ENCODE data around the gene ACSM6. TPM values are rescaled to one million over a fixed set of nuclear protein-coding genes. Genes with fewer than 3 reads are reported as not detected.

ACSM6 gene
- polyA plus RNA-seq, 1 donor (not counting 4 experiments of a cell fraction or from before 2014, with no cell fraction given), result not detected

DNA sequence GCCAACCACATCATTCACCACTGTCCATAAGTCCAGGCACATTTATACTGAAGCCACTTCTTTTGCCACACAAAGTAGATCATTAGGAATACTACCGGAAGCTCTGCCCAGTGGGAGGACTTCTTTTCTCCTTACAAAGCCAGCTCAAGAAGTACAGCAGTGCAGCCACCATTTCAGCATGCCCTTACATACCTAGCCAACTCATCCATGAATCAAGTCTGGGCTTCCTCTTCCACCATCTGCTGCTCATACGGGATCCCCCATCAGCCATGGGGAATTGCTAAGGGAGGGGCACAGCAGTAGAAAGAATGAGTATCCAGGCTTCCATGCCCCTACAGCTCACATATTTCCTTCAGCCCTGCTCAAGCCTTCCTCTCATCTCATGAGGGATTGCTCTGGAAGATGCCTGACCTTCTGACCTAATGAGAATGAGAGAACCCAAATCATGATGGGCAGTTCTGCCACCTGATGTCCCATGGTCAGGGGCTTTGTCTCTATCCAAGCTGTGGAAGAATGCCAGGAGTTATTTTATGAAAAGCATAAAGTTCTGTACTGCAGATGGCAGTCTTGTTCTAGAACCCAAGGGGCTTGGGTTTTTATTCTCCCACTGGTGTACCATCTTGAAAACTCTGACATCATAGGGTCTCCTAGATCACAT, 39.5 kb downstream of the ACSM6 start:
- Histone ChIP-seq H3K4me2 (ENCODE audit: control insufficient read depth, extremely low read depth, insufficient read depth, low read depth, low read length) (no peak overlapping the region), H3K9me3 (ENCODE audit: control insufficient read depth, low read depth, low read length) (no peaks in the 10 kb centered on the region), H3K36me3 (ENCODE audit: control insufficient read depth in 2 of 2, extremely low read depth in 1 of 2, insufficient read depth in 2 of 2, low read length in 2 of 2) (peaks cover 21 to 23% of the 10 kb centered on the region in 2 experiments), H3K4me1 (ENCODE audit: control insufficient read depth, extremely low read depth, insufficient read depth, low read length) (peaks cover 32% of the 10 kb centered on the region), H2AFZ (ENCODE audit: control insufficient read depth, low read length) (no peak overlapping the region), H3K79me2 (ENCODE audit: control insufficient read depth, insufficient read depth, low read length) (no peaks in the 10 kb centered on the region), H3K27me3 (ENCODE audit: control insufficient read depth, extremely low read depth, insufficient read depth, low read length) (no peaks in the 10 kb centered on the region), H3K9me1 (ENCODE audit: control insufficient read depth, extremely low read depth, insufficient read depth, low read length) (no peaks in the 10 kb centered on the region), H3K27ac (ENCODE audit: control insufficient read depth, insufficient read depth, low read length) (no peak overlapping the region), H3K4me3 (ENCODE audit: control insufficient read depth in 2 of 3, extremely low read depth in 1 of 3, insufficient read depth in 2 of 3, low read depth in 1 of 3, low read length in 3 of 3) (no peak overlapping the region), H3K9ac (ENCODE audit: control insufficient read depth, extremely low read depth, insufficient read depth, low read length) (no peak overlapping the region), H4K20me1 (ENCODE audit: control insufficient read depth, extremely low read depth, insufficient read depth, low read length) (no peaks in the 10 kb centered on the region)
- TF ChIP-seq, protein P1, sequence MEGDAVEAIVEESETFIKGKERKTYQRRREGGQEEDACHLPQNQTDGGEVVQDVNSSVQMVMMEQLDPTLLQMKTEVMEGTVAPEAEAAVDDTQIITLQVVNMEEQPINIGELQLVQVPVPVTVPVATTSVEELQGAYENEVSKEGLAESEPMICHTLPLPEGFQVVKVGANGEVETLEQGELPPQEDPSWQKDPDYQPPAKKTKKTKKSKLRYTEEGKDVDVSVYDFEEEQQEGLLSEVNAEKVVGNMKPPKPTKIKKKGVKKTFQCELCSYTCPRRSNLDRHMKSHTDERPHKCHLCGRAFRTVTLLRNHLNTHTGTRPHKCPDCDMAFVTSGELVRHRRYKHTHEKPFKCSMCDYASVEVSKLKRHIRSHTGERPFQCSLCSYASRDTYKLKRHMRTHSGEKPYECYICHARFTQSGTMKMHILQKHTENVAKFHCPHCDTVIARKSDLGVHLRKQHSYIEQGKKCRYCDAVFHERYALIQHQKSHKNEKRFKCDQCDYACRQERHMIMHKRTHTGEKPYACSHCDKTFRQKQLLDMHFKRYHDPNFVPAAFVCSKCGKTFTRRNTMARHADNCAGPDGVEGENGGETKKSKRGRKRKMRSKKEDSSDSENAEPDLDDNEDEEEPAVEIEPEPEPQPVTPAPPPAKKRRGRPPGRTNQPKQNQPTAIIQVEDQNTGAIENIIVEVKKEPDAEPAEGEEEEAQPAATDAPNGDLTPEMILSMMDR (optimal IDR thresholded peaks at IDR 0.05 in 1 of 3, IDR thresholded peaks at IDR 0.05 in 1 of 3, conservative IDR thresholded peaks at IDR 0.05 in 1 of 3; ENCODE audit: extremely low read depth in 1 of 3, insufficient read depth in 2 of 3, low read length in 3 of 3), result no peak
- no peak for TF ChIP-seq EZH2 (IDR thresholded peaks at IDR 0.05; ENCODE audit: low read length)
- no peak for FAIRE-seq
- DNase-seq (ENCODE audit: low read depth, low spot score), result no peak
- dilution Hi-C loops (cut with MboI; ENCODE audit: extremely low pct_ligation_motif_present, low sequenced_read_pairs), result no loop called here

DNA sequence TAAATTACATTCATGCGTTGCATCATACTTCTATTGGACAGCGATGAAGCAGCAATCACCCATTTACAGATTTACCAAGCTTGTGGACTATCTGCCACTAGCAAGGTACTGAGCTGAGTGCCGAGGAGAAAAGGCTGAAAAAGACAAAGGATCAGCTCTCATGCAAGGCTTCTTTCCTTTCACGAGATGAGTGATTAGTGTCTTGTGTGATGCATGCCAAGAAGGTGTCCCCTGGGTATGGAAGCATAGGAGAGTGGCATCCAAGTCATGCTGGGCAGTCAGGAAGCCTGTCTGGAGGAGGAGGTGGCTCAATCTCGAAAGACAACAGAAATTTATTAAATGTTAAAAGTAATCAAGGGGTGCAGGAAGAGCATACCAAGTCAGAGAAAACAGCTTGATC, 40.9 kb downstream of the ACSM6 start:
- H3K36me3 ChIP-seq (ENCODE audit: control insufficient read depth in 2 of 2, extremely low read depth in 1 of 2, insufficient read depth in 2 of 2, low read length in 2 of 2), result peaks cover 23 to 24% of the 10 kb centered on the region in 2 experiments
- peaks cover 2% of the 10 kb centered on the region for H3K79me2 ChIP-seq (ENCODE audit: control insufficient read depth, insufficient read depth, low read length)
- H3K27ac ChIP-seq (ENCODE audit: control insufficient read depth, insufficient read depth, low read length), result no peak overlapping the region
- no peak overlapping the region for H3K4me2 ChIP-seq (ENCODE audit: control insufficient read depth, extremely low read depth, insufficient read depth, low read depth, low read length)
- no peaks in the 10 kb centered on the region for H3K27me3 ChIP-seq (ENCODE audit: control insufficient read depth, extremely low read depth, insufficient read depth, low read length)
- no peaks in the 10 kb centered on the region for H4K20me1 ChIP-seq (ENCODE audit: control insufficient read depth, extremely low read depth, insufficient read depth, low read length)
- H3K4me3 ChIP-seq (ENCODE audit: control insufficient read depth in 2 of 3, extremely low read depth in 1 of 3, insufficient read depth in 2 of 3, low read depth in 1 of 3, low read length in 3 of 3), result no peak overlapping the region
- H2AFZ ChIP-seq (ENCODE audit: control insufficient read depth, low read length), result no peak overlapping the region
- dilution Hi-C loops (cut with MboI; ENCODE audit: extremely low pct_ligation_motif_present, low sequenced_read_pairs), result no loop called here
- no peaks in the 10 kb centered on the region for H3K9me1 ChIP-seq (ENCODE audit: control insufficient read depth, extremely low read depth, insufficient read depth, low read length)
- TF ChIP-seq, protein P1 (optimal IDR thresholded peaks at IDR 0.05 in 1 of 3, IDR thresholded peaks at IDR 0.05 in 1 of 3, conservative IDR thresholded peaks at IDR 0.05 in 1 of 3; ENCODE audit: extremely low read depth in 1 of 3, insufficient read depth in 2 of 3, low read length in 3 of 3), result no peak
- TF ChIP-seq EZH2 (IDR thresholded peaks at IDR 0.05; ENCODE audit: low read length), result no peak
- DNase-seq (ENCODE audit: low read depth, low spot score) (no peak), FAIRE-seq (no peak)
- no peaks in the 10 kb centered on the region for H3K9me3 ChIP-seq (ENCODE audit: control insufficient read depth, low read depth, low read length)
- H3K9ac ChIP-seq (ENCODE audit: control insufficient read depth, extremely low read depth, insufficient read depth, low read length), result no peak overlapping the region
- H3K4me1 ChIP-seq (ENCODE audit: control insufficient read depth, extremely low read depth, insufficient read depth, low read length), result peaks cover 24% of the 10 kb centered on the region
